GM19438 (cell line): ENCODE measurements around the gene KSR1.

ENCODE experiments used
- ATAC-seq: cut with Tn5 transposase; IDR thresholded peaks from one replicate; pipeline ENCODE4 v1.9.1; 2021; ENCODE audit warnings: low read depth; ENCODE audit not compliant: unreplicated experiment

The KSR1 gene

GRCh38 chr17:27579304-27579703 lies 123.1 kb downstream of the KSR1 start:
- ATAC-seq, result peak; percentile 9

GRCh38 chr17:27579897-27580321 lies 123.7 kb downstream of the KSR1 start:
- no peak for ATAC-seq

- ATAC-seq, result no peak
Measured at GRCh38 chr17:27581016-27581415, 124.8 kb downstream of the KSR1 start.

- no peak for ATAC-seq
Measured at GRCh38 chr17:27582696-27583095, 126.4 kb downstream of the KSR1 start.

- no peak for ATAC-seq
Measured at GRCh38 chr17:27585153-27585681, 129.0 kb downstream of the KSR1 start.

GRCh38 chr17:27585792-27586191 lies 129.5 kb downstream of the KSR1 start:
- ATAC-seq, result no peak

- ATAC-seq, result no peak
Measured at GRCh38 chr17:27586203-27586721, 130.0 kb downstream of the KSR1 start.

GRCh38 chr17:27588354-27588753 lies 132.1 kb downstream of the KSR1 start:
- ATAC-seq, result no peak

GRCh38 chr17:27590864-27591263 lies 134.6 kb downstream of the KSR1 start:
- no peak for ATAC-seq

- ATAC-seq, result no peak
Measured at GRCh38 chr17:27591986-27592385, 135.7 kb downstream of the KSR1 start.

- ATAC-seq, result no peak
Measured at GRCh38 chr17:27593232-27593856, 137.1 kb downstream of the KSR1 start.

- ATAC-seq, result no peak
Measured at GRCh38 chr17:27593857-27594255, 137.6 kb downstream of the KSR1 start.

GRCh38 chr17:27595208-27595607 lies 139.0 kb downstream of the KSR1 start:
- no peak for ATAC-seq

- no peak for ATAC-seq
Measured at GRCh38 chr17:27596096-27596495, 139.8 kb downstream of the KSR1 start.

- ATAC-seq, result no peak
Measured at GRCh38 chr17:27596566-27597187, 140.4 kb downstream of the KSR1 start.

- ATAC-seq, result no peak
Measured at GRCh38 chr17:27597188-27597580, 140.9 kb downstream of the KSR1 start.

- no peak for ATAC-seq
Measured at GRCh38 chr17:27597783-27598320, 141.6 kb downstream of the KSR1 start.

- ATAC-seq, result no peak
Measured at GRCh38 chr17:27598337-27599050, 142.2 kb downstream of the KSR1 start.

GRCh38 chr17:27600471-27600870 lies 144.2 kb downstream of the KSR1 start:
- ATAC-seq, result no peak

GRCh38 chr17:27601069-27601974 lies 145.1 kb downstream of the KSR1 start:
- no peak for ATAC-seq
